HEK293T (cell line): Measurements from ENCODE around the gene TJP3.

Experiments used
- BHLHE40 ChIP-seq: fragments of 450-650 bp; IDR thresholded peaks from 2 replicates; pipeline ENCODE4 v1.6.1; 2016; ENCODE audit warnings: mild to moderate bottlenecking, moderate library complexity, borderline replicate concordance
- CTBP1 ChIP-seq: fragments of 450-650 bp; IDR thresholded peaks from 2 replicates; pipeline ENCODE4 v1.6.1; 2016; ENCODE audit warnings: borderline replicate concordance
- FOXA1 ChIP-seq: fragments of 450-650 bp; IDR thresholded peaks from 2 replicates; pipeline ENCODE4 v1.6.1; 2016; ENCODE audit warnings: mild to moderate bottlenecking
- FOXK2 ChIP-seq: fragments of 450-650 bp; IDR thresholded peaks from 2 replicates; pipeline ENCODE4 v1.6.1; 2016; ENCODE audit warnings: mild to moderate bottlenecking
- FOXM1 ChIP-seq: fragments of 450-650 bp; IDR thresholded peaks from 2 replicates; pipeline ENCODE4 v1.6.1; 2017; ENCODE audit warnings: mild to moderate bottlenecking, borderline replicate concordance
- HDGF ChIP-seq: fragments of 450-650 bp; IDR thresholded peaks from 2 replicates; pipeline ENCODE4 v1.6.1; 2017; ENCODE audit warnings: antibody characterized with exemption, borderline replicate concordance
- L3MBTL2 ChIP-seq: fragments of 450-650 bp; conservative IDR thresholded peaks from 2 replicates; pipeline ENCODE4 v1.6.1; 2016; ENCODE audit warnings: mild to moderate bottlenecking
- LEF1 ChIP-seq: fragments of 450-650 bp; IDR thresholded peaks from 2 replicates; pipeline ENCODE4 v1.6.1; 2017; ENCODE audit warnings: mild to moderate bottlenecking, borderline replicate concordance
- NFRKB ChIP-seq: fragments of 450-650 bp; IDR thresholded peaks from 2 replicates; pipeline ENCODE4 v1.6.1; 2016; ENCODE audit warnings: mild to moderate bottlenecking, moderate library complexity
- SP1 ChIP-seq: fragments of 450-650 bp; IDR thresholded peaks from 2 replicates; pipeline ENCODE4 v1.6.1; 2017
- SUZ12 ChIP-seq: fragments of 450-650 bp; IDR thresholded peaks from 2 replicates; pipeline ENCODE4 v1.6.1; 2016; ENCODE audit warnings: mild to moderate bottlenecking
- TARDBP ChIP-seq: fragments of 450-650 bp; IDR thresholded peaks from 2 replicates; pipeline ENCODE4 v1.6.1; 2016
- ZNF384 ChIP-seq: fragments of 450-650 bp; IDR thresholded peaks from 2 replicates; pipeline ENCODE4 v1.6.1; 2016
- TF ChIP-seq, protein P1 (sequence below): fragments of 450-650 bp; IDR thresholded peaks from 2 replicates; pipeline ENCODE4 v1.6.1; 2016

DNA sequence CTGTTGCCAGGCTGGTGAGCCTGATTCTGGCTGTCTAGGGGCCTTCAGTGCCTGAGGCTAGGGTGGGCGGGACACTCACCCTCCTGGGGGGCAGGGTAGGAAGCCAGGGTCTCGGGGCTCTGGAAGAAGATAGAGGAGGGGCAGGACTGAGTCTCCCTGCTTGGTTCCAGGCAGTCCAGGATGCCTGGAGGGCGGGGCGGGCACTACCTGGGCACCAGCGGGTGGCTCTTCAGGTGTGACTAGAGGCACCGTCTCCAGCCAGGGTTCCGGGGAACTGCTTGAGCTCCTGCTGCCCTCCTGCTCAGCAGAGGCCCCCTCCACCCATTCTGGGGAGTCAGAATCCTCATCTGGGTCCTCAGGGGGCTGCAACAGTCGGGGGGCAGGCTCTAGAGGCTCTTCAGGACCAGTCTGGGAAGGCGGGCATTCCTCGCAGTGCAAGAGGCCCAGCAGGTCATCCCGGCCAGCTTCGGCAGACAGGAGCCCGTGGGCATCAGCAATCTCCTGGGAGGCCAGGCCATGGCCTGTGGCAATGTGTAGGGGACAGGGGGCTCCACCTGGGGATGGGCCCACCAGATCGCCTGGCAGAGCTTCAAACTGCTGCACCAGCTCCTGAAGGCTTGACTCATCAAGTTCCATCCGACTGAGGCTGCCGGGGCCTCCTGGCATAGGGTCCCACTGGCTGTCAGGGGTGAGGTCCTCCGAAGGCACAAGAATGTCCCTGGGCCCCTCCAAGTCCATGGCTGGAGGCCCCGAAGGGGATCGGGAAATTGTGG, 51.5 kb downstream of the TJP3 start:
- TF ChIP-seq, protein P1, sequence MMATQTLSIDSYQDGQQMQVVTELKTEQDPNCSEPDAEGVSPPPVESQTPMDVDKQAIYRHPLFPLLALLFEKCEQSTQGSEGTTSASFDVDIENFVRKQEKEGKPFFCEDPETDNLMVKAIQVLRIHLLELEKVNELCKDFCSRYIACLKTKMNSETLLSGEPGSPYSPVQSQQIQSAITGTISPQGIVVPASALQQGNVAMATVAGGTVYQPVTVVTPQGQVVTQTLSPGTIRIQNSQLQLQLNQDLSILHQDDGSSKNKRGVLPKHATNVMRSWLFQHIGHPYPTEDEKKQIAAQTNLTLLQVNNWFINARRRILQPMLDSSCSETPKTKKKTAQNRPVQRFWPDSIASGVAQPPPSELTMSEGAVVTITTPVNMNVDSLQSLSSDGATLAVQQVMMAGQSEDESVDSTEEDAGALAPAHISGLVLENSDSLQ, result no peak
- TF ChIP-seq SUZ12, result no peak
- no peak for TF ChIP-seq CTBP1
- TF ChIP-seq FOXM1, result no peak
- TF ChIP-seq SP1, result no peak
- TF ChIP-seq HDGF, result no peak
- no peak for TF ChIP-seq LEF1
- TF ChIP-seq TARDBP, result no peak
- no peak for TF ChIP-seq FOXK2
- TF ChIP-seq ZNF384, result no peak
- TF ChIP-seq BHLHE40, result no peak
- TF ChIP-seq L3MBTL2, result no peak
- TF ChIP-seq FOXA1, result no peak
- TF ChIP-seq NFRKB, result no peak
